Stimulated activated CD8-positive, alpha-beta memory T cell treated with anti-CD3 and anti-CD28 coated beads, Interleukin-15, amount 100 ng/mL, for 1 hour (primary cell): ENCODE data around the gene MBNL1.
"Not testable (repeated sequence)": the region's sequence is repeated elsewhere in the genome, so short reads cannot be mapped to it uniquely, and the experiment has no call there.

Source experiments
- DNase-seq: peaks from one replicate; pipeline ENCODE4 v3.0.0-alpha.2; 2020; ENCODE audit warnings: low read depth

The MBNL1 gene

DNA sequence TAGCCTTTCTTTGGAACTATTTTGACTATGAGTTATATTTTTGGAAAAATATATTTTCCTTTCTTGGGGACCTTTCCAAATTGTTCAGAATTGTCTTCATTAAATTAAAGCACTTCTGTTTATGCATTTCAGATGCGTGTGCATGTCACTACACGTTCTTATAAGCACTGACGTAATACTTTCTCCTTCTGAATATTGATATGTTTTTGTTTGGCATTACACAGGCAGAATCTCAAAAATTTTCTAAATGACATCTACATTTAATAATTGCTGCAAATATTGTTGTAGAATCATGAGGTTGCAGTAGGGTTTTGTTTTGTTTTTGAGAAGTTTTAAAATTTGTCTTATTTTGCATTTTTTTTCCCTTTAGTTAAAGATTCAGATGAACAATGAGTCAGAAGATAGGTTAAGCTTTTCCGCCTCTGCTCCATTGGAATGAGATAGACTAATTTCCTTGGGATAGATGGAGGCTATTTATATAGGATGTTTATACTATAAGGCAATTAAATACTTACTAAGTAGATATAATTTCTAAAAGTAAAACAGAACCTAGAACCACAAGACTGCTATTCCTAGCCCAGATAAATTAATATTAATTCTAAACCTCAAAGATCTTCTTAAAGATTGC lies 110.8 kb downstream of the MBNL1 start:
- no peak for DNase-seq

DNA sequence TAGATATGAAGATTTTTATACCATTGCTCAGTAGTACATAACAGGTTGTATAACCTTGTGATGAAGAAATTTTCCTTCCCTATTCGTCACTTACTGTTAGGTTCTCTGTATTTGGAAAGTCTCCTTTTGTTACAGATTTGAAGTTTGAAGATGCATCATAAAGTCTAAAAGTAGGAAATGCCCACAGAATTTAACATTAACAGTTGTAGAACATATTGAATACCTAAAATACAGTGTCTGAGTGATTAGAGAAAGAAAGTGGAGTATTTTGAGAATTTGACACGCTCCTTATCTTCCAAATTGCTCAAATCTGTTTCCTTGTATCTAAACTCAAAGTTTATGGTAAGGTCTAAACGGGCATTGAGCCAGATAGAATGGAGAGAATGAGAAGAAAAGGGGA lies 111.3 kb downstream of the MBNL1 start:
- no peak for DNase-seq

DNA sequence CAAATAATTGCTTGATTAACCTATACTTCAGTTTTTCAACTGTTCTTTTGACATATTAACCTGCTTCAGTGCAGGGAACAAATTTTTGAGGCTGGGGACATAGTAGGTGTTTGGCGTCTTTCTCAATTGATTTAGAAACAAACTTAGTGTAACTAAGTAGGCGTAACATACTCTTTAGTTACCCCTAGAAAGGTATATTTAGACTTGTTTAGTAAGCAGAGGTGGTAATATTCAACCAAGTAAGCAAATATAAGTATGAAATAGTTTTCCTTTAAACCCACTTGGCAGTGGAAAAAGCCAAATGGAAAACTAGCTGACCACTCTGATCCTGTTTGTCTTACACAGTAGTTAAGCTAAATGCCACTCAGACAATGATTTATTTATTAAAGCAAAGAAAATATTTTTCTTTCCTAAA lies 113.2 kb downstream of the MBNL1 start:
- DNase-seq, result no peak

DNA sequence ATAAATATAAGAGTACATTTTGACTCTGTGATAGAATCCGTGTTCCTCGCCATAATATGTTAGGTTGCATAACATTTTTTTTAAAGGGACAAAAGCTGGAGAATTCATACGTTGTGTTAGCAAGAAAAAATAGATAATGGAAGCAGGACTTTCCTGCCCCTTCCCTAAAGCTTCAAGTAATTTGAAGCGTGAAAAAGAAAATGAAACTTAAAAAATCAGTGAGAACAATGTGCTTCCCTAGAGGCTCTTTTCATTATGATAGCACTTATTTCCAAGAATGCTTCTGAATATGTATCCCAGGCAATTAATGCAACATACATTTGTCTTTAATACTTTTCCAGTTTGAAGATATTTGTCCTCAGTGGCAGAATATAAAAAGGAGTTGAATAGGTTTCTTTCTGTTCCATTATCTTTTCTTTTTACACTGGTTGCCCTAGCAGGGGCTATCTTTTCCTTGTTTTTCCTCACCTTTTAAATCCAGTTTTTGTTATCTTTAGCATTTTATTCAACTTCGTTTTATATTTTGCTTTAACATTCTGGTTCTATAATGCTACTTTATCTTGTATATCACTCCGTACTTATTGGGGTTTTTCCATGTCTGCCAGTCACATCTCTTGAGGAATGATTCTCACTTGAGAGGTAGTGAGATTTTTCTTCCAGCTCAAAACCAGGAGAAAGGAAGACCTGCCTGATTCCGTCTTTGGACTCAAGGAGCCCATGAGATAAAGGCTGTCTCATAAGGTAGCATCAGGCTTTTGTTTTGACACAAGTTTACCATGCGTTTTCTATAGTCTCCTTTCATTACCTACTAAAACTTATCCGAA lies 113.8 kb downstream of the MBNL1 start:
- no peak for DNase-seq

DNA sequence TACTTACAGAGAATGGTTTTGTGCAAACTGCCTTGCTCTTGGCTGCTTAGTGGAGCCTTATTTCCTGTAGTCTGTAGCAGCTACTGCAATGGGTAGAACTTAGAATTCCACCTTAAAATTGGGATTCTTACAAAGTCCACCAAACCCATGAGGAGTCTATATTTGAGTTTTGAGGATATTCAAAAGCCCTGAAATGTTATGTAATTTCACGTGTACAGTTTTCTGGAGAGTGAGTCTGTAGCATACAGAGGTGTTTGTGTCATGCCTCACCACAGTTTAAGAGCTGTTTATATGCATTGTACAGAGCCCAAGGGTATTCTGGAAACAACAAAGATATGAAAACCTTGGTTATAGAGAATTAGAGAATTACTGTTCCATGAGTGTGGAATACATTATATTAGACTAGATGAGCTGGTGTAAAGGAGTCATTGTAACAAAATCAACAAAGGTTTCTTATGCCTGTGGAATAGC lies 114.4 kb downstream of the MBNL1 start:
- no peak for DNase-seq

DNA sequence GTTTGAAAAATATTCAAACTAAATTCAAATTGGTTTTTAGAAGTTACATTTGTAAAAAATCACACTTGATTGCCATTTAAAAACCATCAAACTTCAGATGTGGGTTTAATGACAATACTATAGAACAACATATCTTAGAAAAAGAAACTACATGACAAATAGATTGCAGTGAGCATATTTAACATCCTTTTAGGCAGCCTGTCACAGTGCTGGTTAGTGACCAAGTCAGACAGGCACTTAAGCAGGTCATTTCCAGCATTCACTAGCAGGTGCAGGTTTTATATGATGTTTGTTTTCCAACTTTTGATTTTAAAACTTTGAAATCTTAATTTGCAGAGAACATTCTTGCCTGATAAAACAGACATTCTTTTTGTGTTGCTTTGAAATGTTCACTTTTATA lies 115.7 kb downstream of the MBNL1 start:
- no peak for DNase-seq

DNA sequence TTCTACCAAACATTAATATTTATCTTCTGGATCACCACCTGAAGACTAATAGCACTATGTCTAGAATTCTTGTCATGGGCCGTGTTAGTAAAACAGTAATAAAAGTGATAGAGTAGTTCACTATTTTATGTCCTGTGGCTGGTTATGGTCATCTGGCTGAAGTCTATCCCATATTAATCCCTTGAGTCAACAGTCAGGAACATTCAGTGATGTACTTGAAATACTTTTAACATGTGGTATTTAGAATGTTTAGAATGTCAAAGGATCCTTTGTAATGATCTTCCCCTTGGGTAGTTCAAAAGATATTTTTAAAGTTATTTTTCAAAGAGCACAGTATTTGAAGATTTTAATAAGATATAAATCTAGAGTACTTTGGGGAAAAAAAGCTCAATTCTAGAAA lies 117.0 kb downstream of the MBNL1 start:
- no peak for DNase-seq

DNA sequence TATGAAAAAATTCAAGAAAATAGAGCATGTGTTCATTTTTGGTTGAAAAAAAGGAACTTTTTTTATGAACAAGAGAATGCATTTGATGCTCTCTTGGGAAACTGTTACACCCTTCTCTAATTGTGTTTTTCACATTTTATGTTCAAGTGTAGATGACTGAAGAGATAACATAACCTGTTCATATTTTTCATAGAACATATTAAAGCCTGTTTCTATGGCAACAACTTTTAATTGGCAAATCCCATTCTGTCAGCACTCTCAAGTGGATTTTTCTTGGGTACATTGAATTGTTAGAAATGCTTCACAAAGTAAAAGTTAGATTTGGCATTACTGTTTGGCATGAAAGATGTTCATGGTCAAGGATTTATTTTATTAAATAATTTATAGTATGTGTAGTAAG lies 117.5 kb downstream of the MBNL1 start:
- no peak for DNase-seq

DNA sequence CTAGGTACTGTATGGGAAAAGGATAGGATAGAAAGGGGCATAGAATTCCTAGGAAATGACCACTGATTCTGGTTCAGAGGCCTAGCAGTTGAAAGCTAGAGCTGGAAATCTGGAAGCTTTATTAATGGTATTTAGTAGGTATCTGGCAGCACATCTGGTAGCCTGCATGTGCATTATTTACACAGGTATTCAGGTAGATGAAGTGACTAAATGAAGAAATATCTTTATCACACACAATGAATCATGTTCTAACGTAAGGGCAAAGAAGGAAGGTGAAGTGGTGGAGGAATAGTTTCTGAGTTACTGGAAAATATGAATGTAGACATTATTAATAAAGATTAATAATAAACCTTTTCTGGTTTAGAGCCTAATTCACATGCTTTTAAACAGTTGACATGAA lies 119.9 kb downstream of the MBNL1 start:
- no peak for DNase-seq

DNA sequence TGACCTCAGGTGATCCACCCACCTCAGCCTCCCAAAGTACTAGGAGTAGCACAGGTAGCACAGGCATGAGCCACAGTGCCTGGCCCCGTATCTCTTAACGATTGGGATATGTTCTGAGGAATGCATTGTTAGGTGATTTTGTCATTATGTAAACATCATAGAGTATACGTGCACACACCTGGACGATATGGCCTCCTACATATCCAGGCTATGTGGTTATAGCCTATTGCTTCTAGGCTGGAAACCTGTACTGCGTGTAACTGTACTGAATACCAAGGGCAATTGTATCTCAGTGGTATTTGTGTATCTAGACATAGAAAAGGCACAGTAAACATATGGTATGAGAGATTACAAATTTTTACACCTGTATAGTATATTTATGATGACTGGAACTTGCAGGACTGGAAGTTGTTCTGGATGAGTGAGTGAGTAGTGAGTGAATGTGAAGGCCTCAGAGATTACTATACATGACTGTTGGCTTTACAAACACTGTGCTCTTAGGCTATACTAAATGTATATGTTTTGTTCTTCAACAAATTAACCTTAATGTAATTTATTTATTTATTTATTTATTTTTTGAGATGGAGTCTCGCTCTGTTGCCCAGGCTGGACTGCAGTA lies 120.7 kb downstream of the MBNL1 start:
- DNase-seq, result no peak

DNA sequence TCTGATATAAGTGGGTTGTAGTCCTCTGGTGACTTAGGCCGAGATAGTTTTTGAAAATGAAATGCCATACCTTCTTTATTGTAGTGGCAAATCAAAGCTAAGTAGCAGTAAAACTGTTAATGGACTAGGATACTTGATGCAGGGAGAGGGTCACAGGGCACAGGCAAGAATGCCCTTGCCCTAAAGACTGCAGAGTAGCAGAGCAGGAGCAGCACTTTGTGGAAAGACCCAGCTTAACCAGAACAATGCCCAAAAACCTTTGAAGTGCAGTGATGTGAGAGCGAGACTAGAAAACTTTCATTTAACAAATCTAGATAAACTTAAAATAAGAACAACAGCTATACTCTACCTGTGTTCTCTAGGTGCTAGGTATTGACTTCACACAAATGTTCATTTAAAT lies 121.9 kb downstream of the MBNL1 start:
- DNase-seq, result no peak

DNA sequence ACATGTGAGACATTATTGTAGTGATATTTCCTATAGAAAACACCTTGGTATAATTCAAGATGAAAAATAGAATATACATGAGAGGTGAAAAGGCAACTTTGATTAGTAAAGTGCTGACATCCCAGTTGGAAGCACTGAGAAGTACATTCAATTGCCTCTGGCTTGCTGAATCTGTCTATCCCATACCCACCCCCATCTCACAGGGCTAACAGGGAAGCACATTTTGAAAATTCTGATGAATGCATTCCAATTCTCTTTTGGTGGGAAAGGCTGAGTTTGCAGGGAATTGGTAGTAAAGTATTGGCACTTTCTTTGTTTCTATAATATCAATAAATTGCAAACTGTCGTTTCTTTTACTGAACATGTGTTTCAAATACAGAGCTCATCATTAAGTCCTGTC lies 122.9 kb downstream of the MBNL1 start:
- no peak for DNase-seq

DNA sequence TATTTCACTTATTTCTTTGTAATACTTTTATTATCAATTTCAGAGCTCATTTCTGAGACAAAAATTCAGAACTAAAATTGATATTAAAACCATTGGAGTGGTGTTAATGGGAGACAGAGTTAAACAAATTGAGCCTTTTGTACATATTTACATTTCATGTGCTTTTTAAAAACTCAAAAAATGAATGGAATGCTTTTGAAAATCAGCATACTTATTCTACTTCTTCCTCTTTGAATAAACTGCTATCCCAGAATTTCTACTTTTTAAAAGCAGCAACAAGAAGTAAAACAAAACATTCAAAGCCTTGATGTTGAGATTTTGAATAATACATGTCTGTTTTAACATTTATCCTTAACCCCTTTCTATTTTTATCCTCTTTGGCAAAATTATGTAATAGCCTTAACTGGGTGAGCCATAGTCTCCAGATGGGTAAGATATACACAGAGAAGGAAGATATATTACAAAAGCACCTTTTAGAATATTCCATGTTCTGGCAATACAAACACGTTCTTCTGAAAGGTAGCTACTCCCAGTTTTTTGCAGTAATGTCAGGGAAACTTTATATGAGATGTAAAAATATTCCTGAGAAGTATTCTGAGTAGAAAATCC lies 123.6 kb downstream of the MBNL1 start:
- no peak for DNase-seq

DNA sequence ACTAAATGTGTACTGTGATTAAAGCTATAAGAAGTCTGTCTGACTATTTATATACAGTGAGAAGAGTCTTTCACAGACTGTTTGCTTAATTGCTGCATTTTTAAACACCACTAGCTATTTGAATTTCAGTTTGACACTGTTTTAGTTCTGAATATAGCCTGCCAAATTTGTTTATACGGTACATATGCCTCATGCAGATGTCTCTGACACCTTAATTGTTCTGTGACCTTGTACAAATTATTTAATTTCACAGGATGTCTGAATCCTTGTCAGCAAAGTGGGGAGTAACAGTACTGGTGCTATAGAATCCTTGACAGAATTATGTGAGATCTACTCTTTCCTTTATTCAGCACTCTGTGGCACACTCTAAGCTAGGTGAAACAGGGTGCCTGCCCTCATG lies 125.5 kb downstream of the MBNL1 start:
- DNase-seq, result no peak

DNA sequence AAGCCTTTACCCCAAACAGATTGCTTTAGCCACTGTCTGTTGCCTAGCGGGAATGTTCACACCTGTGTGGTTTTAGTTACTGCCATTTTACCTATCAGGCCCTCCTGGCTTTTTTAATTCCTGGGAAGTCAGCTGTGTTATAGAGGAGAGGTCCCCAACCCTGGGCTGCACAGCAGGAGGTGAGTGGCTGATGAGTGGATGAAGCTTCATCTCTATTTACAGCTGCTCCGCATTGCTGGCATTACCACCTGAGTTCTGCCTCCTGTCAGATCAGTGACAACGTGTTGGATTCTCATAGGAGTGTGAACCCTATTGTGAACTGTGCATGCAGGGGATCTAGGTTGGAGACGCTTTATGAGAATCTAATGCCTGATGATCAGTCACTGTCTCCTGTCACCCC lies 127.0 kb downstream of the MBNL1 start:
- DNase-seq, result no peak

DNA sequence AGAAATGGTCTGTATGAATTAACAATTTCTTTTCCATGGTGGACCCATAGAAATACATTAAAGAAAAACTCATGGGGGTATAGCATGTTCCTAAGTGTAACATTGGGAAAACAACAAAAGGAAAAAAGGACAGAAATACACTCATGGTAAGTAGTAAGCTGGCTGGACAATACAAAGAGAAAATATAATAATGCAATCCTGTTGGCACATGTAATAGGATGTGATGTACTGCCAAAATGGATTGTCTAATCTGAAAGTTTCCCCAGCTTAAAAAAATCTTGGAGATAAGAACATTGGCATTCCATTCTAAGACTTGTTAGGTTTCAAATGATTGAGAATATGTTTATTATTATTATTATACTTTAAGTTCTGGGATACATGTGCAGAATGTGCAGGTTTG lies 128.1 kb downstream of the MBNL1 start:
- DNase-seq, result no peak

DNA sequence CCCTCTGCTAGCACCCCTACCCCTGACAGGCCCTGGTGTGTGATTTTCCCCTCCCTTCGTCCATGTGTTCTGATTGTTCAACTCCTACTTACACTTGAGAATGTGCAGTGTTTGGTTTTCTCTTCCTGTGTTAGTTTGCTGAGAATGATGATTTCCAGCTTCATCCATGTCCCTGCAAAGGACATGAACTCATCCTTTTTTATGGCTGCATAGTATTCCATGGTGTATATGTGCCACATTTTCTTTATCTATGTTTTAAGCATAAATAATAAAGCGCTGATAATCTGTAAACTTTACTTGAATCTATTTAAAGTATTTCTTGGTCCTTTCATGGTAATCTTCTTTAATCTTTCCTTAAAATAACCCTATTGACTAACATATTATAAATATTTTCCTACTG lies 128.6 kb downstream of the MBNL1 start:
- not testable (repeated sequence) for DNase-seq

DNA sequence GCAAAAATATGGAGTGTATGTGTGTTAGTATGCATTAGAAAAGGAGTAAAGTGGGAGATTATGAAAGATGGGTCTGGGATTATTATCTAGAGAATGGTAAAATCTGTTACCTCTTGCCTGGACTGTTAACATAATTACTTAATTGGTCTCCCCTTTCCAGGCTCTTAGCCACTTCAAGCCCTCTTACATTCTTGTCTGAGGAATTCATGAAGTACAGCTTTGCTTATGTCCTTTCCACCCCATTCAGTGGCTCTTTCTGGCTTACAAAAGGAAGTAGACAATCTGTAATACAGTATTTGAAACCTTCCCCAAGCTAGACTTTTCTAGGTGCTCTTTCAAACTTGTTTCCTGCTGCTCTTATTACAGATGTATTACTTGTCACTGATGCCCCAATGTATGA lies 129.8 kb downstream of the MBNL1 start:
- no peak for DNase-seq

DNA sequence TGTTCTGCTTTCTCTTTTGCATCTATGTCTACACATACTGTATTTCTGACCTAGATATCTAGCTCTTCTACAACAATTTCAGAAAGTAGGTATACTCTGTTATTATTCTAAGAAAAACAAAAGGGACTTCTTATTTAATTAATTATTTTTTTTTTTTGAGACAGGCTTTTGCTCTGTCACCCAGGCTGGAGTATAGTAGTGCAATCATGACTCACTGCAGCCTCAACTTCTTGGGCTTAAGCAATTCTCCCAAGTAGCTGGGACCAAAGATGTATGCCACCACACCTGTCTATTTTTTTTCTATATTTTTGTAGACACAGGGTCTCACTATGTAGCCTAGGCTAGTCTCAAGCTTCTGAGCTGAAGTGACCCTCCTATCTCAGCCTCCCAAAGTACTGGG lies 130.6 kb downstream of the MBNL1 start:
- DNase-seq, result no peak

DNA sequence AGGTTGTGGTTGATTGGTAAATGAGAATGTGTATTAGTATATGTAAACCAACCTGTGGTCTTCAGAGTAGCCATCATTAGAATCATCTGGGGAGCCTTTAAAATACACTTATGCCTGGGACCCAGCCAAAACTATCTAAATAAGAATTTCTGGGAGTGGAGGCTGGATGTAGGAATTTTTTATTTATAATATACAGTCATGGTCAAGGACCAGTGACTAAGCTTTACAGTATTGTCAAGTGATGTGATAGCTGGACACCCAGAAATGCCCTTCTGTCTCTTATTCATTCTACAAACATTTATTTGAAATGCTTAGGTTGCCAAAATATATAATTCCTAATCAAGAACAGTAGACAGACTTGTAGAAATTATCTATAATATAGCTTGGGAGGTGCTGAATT lies 132.2 kb downstream of the MBNL1 start:
- no peak for DNase-seq

DNA sequence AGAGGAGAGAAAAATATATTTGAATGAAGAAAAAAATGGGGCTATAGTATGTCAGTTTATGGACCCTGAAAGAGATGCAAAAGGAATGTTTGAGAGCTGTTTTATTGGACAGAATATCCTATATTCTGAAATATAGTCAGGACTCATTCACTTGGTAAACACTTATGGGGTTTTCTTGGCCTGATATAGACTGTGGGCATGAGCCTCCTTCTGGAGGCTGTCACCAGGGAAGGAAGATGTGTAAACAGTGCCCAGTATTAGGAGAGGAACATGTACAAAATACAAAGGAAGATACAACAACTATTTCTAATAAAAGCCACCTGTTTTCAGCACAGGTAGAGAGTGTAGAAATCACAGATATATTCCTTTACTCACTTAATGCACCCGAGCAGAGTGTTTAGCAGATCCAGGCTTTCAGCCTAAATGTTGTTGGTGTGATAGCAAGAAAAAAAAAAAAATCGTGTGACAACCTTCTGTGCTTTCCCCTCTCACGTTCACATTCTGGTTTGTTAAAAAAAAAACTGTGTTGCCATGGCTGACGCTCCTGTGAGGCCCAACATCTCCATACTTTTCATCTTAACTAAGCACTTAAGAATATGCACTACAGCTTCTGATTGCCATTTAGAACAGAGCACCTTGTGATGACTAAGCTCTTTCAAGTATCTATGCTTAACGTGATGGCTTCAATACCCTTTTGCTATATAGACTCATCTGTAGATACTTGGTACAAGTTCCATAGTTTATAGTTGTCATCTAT lies 134.1 kb downstream of the MBNL1 start:
- no peak for DNase-seq

DNA sequence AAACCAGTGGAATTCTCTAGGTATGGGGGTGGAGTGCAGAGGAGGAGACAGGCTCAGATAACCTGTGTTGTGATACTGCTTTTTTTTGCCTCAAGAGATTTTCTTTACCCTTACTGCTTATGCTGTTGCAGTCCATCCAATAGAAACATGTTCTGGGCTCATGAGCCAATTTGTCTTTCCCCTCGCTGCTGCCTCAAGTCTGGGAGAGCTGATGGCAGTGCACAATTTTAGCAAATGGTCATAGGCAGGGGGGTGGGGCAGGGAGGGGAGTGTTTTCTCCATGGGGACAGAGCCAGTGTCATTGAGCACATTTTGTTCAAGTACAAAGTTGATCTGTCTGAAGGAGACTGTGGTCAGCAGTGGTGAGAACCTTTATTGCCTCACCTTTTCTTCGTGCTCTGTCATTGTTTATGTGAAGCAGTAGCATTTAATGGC lies 134.9 kb downstream of the MBNL1 start:
- no peak for DNase-seq
